H1 (cell line): Measurements from ENCODE around the gene MGAT4D. TPM values are rescaled to one million over a fixed set of nuclear protein-coding genes. Genes with fewer than 3 reads are reported as not detected.

Experiments
- GABPA ChIP-seq: IDR thresholded peaks from 2 replicates; pipeline ENCODE4 v1.6.1; 2011; ENCODE audit warnings: mild to moderate bottlenecking, low read length, moderate library complexity, borderline replicate concordance; ENCODE audit not compliant: insufficient read depth
- GTF2F1 ChIP-seq: IDR thresholded peaks from 2 replicates; pipeline ENCODE4 v1.6.1; 2012; ENCODE audit warnings: low read depth, low read length, improper control_type of control experiment, borderline replicate concordance
- HDAC6 ChIP-seq: IDR thresholded peaks from one replicate; pipeline ENCODE4 v1.7.1; 2012; ENCODE audit warnings: low read depth, mild to moderate bottlenecking, inconsistent platforms, low read length, moderate library complexity
- MAFK ChIP-seq: IDR thresholded peaks from 2 replicates; pipeline ENCODE4 v1.6.1; 2012; ENCODE audit warnings: low read depth, mild to moderate bottlenecking, improper control_type of control experiment, low read length
- POU5F1 ChIP-seq: IDR thresholded peaks from 2 replicates; pipeline ENCODE4 v1.6.1; 2011; ENCODE audit warnings: low read depth, mild to moderate bottlenecking, low read length, moderate library complexity
- RXRA ChIP-seq: IDR thresholded peaks from 2 replicates; pipeline ENCODE4 v1.6.1; 2011; ENCODE audit warnings: low read depth, mild to moderate bottlenecking, low read length, moderate library complexity; ENCODE audit not compliant: insufficient read depth
- SP1 ChIP-seq: IDR thresholded peaks from 2 replicates; pipeline ENCODE4 v1.6.1; 2011; ENCODE audit warnings: low read depth, low read length
- SRF ChIP-seq: IDR thresholded peaks from 2 replicates; pipeline ENCODE4 v1.6.1; 2011; ENCODE audit warnings: mild to moderate bottlenecking, low read depth, low read length, moderate library complexity
- polyA plus RNA-seq, 7 experiments: library from polyadenylated mRNA; depleted of rRNA in 3 of 7; stranded (reverse) in 5 of 7; unstranded in 2 of 7; fragments of >200 nt in 5 of 7; fragments of 200-250 nt in 2 of 7; gene quantifications; 1 replicate in 5 of 7; 2 replicates in 1 of 7; 4 replicates in 1 of 7; pipeline versions ENCODE4 v1.2.1 to v1.2.3, GENCODE V29; 2011 to 2013; ENCODE audit warnings: missing spikeins in 2 of 7, mixed read lengths in 2 of 7
- total RNA-seq: library from RNA; stranded (reverse); fragmentation: NEBNext Ultra II Directional; extraction: Animal tissue kit (Norgen Biotek cat#: 25700); gene quantifications from 2 replicates; pipeline ENCODE4 v1.2.1, GENCODE V29; 2021
- TF ChIP-seq, protein P1 (sequence below): fragments of 300-600 bp; sonication (generic); IDR thresholded peaks from 2 replicates; pipeline ENCODE4 v1.7.1; 2012; ENCODE audit warnings: low read length, moderate library complexity, mild to moderate bottlenecking, inconsistent platforms; ENCODE audit not compliant: insufficient replicate concordance

The MGAT4D gene
- total and polyA plus RNA-seq, 2 of the 8 experiments (the other 6 are each of a cell fraction or from before 2014, with no cell fraction given) = not detected

DNA sequence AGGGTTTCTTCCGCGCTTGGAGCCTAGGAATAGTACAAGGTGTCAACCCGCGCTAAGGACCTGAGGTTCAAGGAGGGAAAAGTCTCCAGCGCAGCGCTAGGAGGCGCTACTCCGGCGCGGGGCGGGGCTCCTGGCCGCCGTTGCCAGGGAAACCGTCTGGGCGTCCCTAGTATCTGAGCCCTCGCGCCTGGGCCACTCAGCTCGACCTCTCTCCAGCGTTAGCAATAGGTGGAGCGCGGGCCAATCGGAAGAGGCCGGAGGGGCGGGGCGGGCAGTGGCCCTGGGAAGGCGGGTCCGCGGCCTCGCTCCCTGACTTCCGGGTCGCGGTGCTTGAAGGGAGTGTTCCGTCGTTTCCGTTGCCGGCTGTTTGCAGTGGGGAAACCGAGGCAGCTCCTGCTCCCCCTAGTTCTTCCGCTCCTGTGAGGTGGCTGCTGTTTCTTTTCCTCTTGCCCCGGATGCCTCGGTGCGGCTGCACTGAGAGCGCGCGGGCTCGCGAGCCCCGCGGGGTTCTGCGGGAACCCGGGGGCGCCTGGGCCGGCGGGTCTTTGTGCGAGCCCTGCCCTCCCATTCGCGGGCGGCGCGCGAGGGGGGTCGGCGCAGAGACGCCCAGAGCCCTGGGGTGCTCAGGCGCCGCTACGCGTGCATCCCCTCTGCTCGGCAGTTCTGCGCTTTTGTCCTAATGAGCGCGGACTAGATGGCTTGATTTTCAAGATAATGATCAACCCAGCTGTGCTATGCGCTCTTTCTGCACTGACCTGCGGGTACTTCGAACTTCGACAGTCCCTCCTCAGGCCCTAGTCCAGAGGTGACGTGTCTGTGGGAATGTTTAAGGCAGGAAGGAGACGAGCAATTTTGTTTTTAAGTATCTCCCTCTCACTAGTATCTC, 26.0 kb upstream of the MGAT4D start, which contains the start of gene ELMOD2 (continued):
- no peak for TF ChIP-seq RXRA
- no peak for TF ChIP-seq SRF
- TF ChIP-seq HDAC6 = no peak
- peak; percentile 82 for TF ChIP-seq GABPA
- no peak for TF ChIP-seq POU5F1
- no peak for TF ChIP-seq MAFK
- TF ChIP-seq, protein P1, sequence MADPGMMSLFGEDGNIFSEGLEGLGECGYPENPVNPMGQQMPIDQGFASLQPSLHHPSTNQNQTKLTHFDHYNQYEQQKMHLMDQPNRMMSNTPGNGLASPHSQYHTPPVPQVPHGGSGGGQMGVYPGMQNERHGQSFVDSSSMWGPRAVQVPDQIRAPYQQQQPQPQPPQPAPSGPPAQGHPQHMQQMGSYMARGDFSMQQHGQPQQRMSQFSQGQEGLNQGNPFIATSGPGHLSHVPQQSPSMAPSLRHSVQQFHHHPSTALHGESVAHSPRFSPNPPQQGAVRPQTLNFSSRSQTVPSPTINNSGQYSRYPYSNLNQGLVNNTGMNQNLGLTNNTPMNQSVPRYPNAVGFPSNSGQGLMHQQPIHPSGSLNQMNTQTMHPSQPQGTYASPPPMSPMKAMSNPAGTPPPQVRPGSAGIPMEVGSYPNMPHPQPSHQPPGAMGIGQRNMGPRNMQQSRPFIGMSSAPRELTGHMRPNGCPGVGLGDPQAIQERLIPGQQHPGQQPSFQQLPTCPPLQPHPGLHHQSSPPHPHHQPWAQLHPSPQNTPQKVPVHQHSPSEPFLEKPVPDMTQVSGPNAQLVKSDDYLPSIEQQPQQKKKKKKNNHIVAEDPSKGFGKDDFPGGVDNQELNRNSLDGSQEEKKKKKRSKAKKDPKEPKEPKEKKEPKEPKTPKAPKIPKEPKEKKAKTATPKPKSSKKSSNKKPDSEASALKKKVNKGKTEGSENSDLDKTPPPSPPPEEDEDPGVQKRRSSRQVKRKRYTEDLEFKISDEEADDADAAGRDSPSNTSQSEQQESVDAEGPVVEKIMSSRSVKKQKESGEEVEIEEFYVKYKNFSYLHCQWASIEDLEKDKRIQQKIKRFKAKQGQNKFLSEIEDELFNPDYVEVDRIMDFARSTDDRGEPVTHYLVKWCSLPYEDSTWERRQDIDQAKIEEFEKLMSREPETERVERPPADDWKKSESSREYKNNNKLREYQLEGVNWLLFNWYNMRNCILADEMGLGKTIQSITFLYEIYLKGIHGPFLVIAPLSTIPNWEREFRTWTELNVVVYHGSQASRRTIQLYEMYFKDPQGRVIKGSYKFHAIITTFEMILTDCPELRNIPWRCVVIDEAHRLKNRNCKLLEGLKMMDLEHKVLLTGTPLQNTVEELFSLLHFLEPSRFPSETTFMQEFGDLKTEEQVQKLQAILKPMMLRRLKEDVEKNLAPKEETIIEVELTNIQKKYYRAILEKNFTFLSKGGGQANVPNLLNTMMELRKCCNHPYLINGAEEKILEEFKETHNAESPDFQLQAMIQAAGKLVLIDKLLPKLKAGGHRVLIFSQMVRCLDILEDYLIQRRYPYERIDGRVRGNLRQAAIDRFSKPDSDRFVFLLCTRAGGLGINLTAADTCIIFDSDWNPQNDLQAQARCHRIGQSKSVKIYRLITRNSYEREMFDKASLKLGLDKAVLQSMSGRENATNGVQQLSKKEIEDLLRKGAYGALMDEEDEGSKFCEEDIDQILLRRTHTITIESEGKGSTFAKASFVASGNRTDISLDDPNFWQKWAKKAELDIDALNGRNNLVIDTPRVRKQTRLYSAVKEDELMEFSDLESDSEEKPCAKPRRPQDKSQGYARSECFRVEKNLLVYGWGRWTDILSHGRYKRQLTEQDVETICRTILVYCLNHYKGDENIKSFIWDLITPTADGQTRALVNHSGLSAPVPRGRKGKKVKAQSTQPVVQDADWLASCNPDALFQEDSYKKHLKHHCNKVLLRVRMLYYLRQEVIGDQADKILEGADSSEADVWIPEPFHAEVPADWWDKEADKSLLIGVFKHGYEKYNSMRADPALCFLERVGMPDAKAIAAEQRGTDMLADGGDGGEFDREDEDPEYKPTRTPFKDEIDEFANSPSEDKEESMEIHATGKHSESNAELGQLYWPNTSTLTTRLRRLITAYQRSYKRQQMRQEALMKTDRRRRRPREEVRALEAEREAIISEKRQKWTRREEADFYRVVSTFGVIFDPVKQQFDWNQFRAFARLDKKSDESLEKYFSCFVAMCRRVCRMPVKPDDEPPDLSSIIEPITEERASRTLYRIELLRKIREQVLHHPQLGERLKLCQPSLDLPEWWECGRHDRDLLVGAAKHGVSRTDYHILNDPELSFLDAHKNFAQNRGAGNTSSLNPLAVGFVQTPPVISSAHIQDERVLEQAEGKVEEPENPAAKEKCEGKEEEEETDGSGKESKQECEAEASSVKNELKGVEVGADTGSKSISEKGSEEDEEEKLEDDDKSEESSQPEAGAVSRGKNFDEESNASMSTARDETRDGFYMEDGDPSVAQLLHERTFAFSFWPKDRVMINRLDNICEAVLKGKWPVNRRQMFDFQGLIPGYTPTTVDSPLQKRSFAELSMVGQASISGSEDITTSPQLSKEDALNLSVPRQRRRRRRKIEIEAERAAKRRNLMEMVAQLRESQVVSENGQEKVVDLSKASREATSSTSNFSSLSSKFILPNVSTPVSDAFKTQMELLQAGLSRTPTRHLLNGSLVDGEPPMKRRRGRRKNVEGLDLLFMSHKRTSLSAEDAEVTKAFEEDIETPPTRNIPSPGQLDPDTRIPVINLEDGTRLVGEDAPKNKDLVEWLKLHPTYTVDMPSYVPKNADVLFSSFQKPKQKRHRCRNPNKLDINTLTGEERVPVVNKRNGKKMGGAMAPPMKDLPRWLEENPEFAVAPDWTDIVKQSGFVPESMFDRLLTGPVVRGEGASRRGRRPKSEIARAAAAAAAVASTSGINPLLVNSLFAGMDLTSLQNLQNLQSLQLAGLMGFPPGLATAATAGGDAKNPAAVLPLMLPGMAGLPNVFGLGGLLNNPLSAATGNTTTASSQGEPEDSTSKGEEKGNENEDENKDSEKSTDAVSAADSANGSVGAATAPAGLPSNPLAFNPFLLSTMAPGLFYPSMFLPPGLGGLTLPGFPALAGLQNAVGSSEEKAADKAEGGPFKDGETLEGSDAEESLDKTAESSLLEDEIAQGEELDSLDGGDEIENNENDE = no peak
- TF ChIP-seq GTF2F1 = no peak
- no peak; the same call in 1 of the 2 replicates for TF ChIP-seq SP1
